Measurements from ENCODE around the gene CELF2. TPM values are rescaled to one million over a fixed set of nuclear protein-coding genes. Genes with fewer than 3 reads are reported as not detected.

CELF2 gene
- total and polyA plus RNA-seq, 10 donors = 13.5 to 180 (median 105) TPM

DNA sequence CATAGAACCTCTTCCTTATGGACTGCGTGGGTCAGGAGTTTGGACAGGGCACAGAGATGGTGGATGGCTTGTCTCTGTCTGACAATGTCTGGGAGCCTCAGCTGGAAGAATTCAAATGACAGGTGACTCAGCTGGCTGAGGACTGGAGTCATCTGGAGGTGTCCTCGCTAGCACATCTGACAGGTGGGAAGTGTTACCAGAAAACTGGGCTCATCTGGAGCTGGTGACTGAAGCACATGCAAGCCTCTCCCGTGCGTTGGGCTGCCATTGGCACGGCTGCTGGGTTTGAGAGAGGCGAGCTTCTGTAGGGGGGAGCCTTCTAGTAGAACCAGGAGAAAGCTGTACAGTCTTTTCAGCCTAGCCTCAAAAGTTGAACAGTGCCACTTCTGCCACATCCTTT is 71.0 kb downstream of the CELF2 start:
- Histone ChIP-seq H3K36me3 (no peaks in the 10 kb centered on the region), H3K4me1 (no peaks in the 10 kb centered on the region), H3K27ac (no peak overlapping the region), H3K4me3 (no peak overlapping the region), H3K27me3 (replicated peaks in 1 of 7) (no peaks in the 10 kb centered on the region), H3K9me3 (no peaks in the 10 kb centered on the region)
- 78 to 90% (median 87%) methylated on average over 6 of the region's 6 CpGs for WGBS, 5 donors
- DNase-seq = no peak
- intact Hi-C loops (cut with DNase I; ENCODE audit: low total_unique reads) = no loop called here
- TF ChIP-seq CTCF (IDR thresholded peaks at IDR 0.05 in 8 of 11, conservative IDR thresholded peaks at IDR 0.05 in 3 of 11) (no peak), POLR2A (IDR thresholded peaks at IDR 0.05) (no peak), POLR2AphosphoS5 (IDR thresholded peaks at IDR 0.05) (no peak)

DNA sequence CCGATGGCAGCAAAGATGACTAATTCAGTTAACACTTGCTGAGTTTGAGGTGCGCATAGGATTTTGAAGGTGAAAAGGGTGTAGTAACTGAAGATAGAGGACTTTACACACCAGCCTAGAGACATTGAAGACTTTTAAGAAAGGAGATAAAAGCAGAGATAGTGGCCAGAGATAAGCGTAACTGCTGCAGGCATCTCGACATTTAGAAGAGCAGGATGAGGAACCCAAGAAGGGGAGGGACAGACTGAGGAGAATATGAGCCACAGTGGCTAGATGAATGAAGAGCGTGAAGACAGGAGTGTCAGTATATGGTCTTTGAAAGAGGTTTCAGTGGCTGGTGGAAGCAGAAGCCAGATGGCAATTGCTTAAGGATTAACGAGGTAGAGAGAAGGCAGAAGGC is 71.6 kb downstream of the CELF2 start:
- Histone ChIP-seq H3K9me3 (no peaks in the 10 kb centered on the region), H3K4me1 (no peaks in the 10 kb centered on the region), H3K27ac (no peak overlapping the region), H3K27me3 (replicated peaks in 1 of 7) (no peaks in the 10 kb centered on the region), H3K4me3 (no peak overlapping the region), H3K36me3 (no peaks in the 10 kb centered on the region)
- DNase-seq = no peak
- TF ChIP-seq POLR2A (IDR thresholded peaks at IDR 0.05) = no peak
- TF ChIP-seq CTCF (IDR thresholded peaks at IDR 0.05 in 8 of 11, conservative IDR thresholded peaks at IDR 0.05 in 3 of 11) = no peak
- no peak for TF ChIP-seq POLR2AphosphoS5 (IDR thresholded peaks at IDR 0.05)
- 76 to 88% (median 82%) methylated on average over 6 of the region's 6 CpGs for WGBS, 5 donors
- intact Hi-C loops (cut with DNase I; ENCODE audit: low total_unique reads) = no loop called here

- DNase-seq = no peak
- no peaks in the 10 kb centered on the region for H3K4me1 ChIP-seq
- TF ChIP-seq POLR2AphosphoS5 (IDR thresholded peaks at IDR 0.05) = no peak
- TF ChIP-seq CTCF (IDR thresholded peaks at IDR 0.05 in 8 of 11, conservative IDR thresholded peaks at IDR 0.05 in 3 of 11) = no peak
- no peak for TF ChIP-seq POLR2A (IDR thresholded peaks at IDR 0.05)
Measured at GRCh38 chr10:11091517-11092102, 73.9 kb downstream of the CELF2 start.

DNA sequence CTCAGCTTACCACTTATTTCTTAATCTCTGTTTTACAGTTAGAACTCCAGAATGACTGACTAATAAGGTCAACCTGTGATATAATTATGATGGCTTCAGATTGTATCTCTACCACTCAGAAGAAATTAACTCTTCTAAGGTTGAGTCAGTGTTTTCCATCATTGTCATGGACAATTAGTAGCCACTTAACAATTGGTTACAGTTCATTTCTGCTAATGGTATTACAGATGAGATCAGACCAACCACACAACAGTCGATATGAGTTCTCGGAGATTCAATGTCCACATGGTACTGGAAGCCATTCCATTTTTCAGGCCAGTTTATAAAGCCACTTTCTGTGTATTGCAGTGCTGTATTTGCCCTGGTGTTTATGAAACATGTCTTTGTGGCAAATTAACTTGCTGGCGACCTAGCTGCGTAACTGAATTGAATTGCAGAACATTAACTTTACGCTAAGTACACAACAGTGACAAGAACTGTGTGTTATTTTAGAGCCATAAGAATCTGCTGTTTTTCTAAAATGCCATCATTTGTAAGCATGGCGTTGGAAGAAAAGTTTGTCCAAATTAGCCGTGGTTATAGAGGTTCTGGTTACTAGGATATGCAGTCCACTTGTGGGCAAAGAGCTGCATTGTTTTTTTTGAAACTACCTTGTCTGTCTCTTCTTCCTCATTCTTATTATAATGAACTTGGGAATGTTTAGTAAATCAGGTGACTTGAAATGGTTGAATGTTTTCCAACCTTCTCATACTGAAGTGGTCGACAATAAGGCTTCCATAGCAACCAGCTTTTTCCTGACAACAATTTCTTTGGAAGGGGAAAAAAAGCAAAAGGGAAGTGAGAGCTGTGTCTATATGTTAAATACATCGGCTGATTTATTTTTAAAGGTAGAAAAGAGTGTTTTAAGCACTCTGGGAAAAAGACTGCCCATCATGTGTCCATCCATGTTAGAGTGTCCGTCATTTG is 76.4 kb downstream of the CELF2 start:
- TF ChIP-seq CTCF (IDR thresholded peaks at IDR 0.05 in 8 of 11, conservative IDR thresholded peaks at IDR 0.05 in 3 of 11) (no peak), POLR2A (IDR thresholded peaks at IDR 0.05) (no peak), POLR2AphosphoS5 (IDR thresholded peaks at IDR 0.05) (no peak)

More at GRCh38 chr10:11091517-11092102, 73.9 kb downstream of the CELF2 start:
- 74 to 84% (median 77%) methylated on average over 10 of the region's 10 CpGs for WGBS, 5 donors
- Histone ChIP-seq H3K9me3 (no peaks in the 10 kb centered on the region), H3K4me3 (no peak overlapping the region), H3K36me3 (no peaks in the 10 kb centered on the region), H3K27me3 (replicated peaks in 1 of 7) (no peaks in the 10 kb centered on the region), H3K27ac (no peak overlapping the region)
- intact Hi-C loops (cut with DNase I; ENCODE audit: low total_unique reads) = no loop called here

More for the DNA sequence above, 76.4 kb downstream of the CELF2 start:
- Histone ChIP-seq H3K27ac (no peak overlapping the region), H3K4me1 (no peaks in the 10 kb centered on the region), H3K9me3 (no peaks in the 10 kb centered on the region), H3K4me3 (no peak overlapping the region), H3K36me3 (no peaks in the 10 kb centered on the region), H3K27me3 (replicated peaks in 1 of 7) (peaks cover 0 to 13% (median 0%) of the 10 kb centered on the region in 7 donors)
- no peak for DNase-seq
- intact Hi-C loops (cut with DNase I; ENCODE audit: low total_unique reads) = no loop called here
- 81 to 85% (median 84%) methylated on average over 10 of the region's 10 CpGs for WGBS, 5 donors

Data from spleen (tissue), 11 donors.